Nephron (organoid): ENCODE measurements around the gene ITM2C.

Source experiments
- H3K27ac Mint-ChIP-seq, 3 experiments: 2 replicates each; pipeline ENCODE4 v1.8.0; 2020; ENCODE audit warnings: mixed read lengths in 3 of 3, mild to moderate bottlenecking in 2 of 3, moderate library complexity in 1 of 3
- H3K27me3 Mint-ChIP-seq: 2 replicates; pipeline ENCODE4 v1.8.0; 2021; ENCODE audit warnings: low read depth, mild to moderate bottlenecking, moderate library complexity, mixed read lengths
- H3K36me3 Mint-ChIP-seq: 2 replicates; pipeline ENCODE4 v1.8.0; 2020; ENCODE audit warnings: low read depth, mixed read lengths
- H3K4me1 Mint-ChIP-seq: 2 replicates; pipeline ENCODE4 v1.8.0; 2020; ENCODE audit warnings: mixed read lengths
- H3K4me3 Mint-ChIP-seq, 3 experiments: 2 replicates each; pipeline ENCODE4 v1.8.0; 2020; ENCODE audit warnings: mild to moderate bottlenecking in 3 of 3, mixed read lengths in 3 of 3, moderate library complexity in 2 of 3
- H3K9me3 Mint-ChIP-seq: 2 replicates; pipeline ENCODE4 v1.8.0; 2020; ENCODE audit warnings: mixed read lengths
- TF ChIP-seq, protein P1 (sequence below), 3 experiments: fragments of 200-600 bp; sonication (generic); IDR thresholded peaks; one replicate each; pipeline ENCODE4 v1.5.0; 2021; ENCODE audit warnings: antibody characterized with exemption in 3 of 3; ENCODE audit not compliant: unreplicated experiment in 3 of 3

ITM2C gene

GRCh38 chr2:230821991-230822520 lies 42.7 kb upstream of the ITM2C start:
- Mint-ChIP-seq H3K4me3 (no peak overlapping the region), H3K4me1 (peaks cover 6% of the 10 kb centered on the region), H3K36me3 (peaks cover 17% of the 10 kb centered on the region), H3K27ac (no peak overlapping the region), H3K9me3 (no peaks in the 10 kb centered on the region), H3K27me3 (peaks cover 6% of the 10 kb centered on the region)
- TF ChIP-seq, protein P1, sequence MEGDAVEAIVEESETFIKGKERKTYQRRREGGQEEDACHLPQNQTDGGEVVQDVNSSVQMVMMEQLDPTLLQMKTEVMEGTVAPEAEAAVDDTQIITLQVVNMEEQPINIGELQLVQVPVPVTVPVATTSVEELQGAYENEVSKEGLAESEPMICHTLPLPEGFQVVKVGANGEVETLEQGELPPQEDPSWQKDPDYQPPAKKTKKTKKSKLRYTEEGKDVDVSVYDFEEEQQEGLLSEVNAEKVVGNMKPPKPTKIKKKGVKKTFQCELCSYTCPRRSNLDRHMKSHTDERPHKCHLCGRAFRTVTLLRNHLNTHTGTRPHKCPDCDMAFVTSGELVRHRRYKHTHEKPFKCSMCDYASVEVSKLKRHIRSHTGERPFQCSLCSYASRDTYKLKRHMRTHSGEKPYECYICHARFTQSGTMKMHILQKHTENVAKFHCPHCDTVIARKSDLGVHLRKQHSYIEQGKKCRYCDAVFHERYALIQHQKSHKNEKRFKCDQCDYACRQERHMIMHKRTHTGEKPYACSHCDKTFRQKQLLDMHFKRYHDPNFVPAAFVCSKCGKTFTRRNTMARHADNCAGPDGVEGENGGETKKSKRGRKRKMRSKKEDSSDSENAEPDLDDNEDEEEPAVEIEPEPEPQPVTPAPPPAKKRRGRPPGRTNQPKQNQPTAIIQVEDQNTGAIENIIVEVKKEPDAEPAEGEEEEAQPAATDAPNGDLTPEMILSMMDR (IDR thresholded peaks at IDR 0.05; ENCODE audit: unreplicated experiment in 3 of 3), result no peak

DNA sequence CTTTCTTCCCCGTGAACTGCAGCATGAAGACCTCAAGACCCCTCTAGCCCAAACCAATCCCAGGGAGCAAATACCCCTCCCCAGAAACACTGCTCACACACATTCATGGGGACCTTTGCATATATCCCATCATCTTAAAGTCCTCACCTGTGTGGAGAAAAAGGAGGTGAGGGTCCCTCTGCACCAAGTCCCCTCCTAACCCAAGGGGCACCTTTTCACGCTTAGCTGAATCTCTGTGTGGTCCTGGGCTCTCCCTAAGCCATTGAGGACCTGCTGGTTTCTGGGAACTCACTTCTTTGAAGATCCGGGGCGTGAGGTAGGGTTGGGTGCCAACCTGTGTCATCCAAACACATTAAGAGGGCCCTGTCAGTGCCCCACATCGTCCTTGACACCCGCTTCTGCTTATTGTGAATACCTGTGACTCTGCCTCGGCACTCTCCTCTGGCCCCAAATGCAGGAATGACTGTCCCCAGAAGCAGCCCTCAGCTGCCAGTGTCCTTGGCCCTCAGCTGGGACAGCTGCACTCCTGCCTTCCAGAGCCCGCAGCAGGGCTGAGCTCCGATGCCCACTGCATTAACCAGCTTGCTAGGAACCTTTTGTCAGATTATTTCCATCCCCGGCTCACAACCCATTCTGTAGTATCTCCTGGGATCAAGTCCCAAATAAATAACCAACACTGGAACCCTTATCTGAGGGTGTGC lies 41.3 kb upstream of the ITM2C start:
- TF ChIP-seq, protein P1 (IDR thresholded peaks at IDR 0.05; ENCODE audit: unreplicated experiment in 3 of 3), result no peak
- Mint-ChIP-seq H3K36me3 (peaks cover 9% of the 10 kb centered on the region), H3K4me3 (no peak overlapping the region), H3K9me3 (no peaks in the 10 kb centered on the region), H3K27me3 (peaks cover 11% of the 10 kb centered on the region), H3K27ac (no peak overlapping the region), H3K4me1 (peaks cover 6% of the 10 kb centered on the region)

DNA sequence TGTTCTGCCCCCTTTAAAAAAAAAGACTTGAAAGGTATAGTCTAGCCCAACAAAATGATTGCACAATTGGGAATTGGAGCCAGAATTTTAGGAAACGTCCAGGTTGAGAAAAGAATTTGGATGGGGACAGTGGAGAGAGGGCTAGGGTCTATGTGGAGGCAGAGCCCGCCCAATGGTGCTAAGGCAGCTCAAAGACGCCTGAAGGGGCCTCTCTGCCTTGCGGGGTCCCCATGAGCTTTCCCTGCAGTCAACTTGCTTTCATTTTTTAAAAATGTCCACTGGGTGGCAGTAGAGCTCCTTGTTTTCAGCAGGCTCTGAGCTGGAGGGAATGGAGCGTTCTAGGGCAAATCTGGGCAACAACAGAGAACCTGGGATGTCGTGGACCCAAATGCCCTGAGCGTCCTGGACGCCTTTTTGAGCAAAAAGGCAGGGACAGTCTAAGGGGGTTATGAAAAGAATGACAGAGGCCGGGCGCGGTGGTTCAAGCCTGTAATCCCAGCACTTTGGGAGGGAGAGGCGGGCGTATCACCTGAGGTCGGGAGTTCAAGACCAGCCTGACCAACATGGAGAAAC lies 40.2 kb upstream of the ITM2C start:
- no peak overlapping the region for H3K27ac Mint-ChIP-seq
- peaks cover 11% of the 10 kb centered on the region for H3K27me3 Mint-ChIP-seq
- H3K4me3 Mint-ChIP-seq, result no peak overlapping the region
- H3K4me1 Mint-ChIP-seq, result peaks cover 6% of the 10 kb centered on the region
- peaks cover 2% of the 10 kb centered on the region for H3K36me3 Mint-ChIP-seq
- TF ChIP-seq, protein P1 (IDR thresholded peaks at IDR 0.05; ENCODE audit: unreplicated experiment in 3 of 3), result peak; percentile 71 to 74 (median 73)
- H3K9me3 Mint-ChIP-seq, result no peaks in the 10 kb centered on the region

GRCh38 chr2:230825354-230825753 lies 39.4 kb upstream of the ITM2C start:
- peaks cover 11% of the 10 kb centered on the region for H3K27me3 Mint-ChIP-seq
- no peaks in the 10 kb centered on the region for H3K9me3 Mint-ChIP-seq
- peaks cover 6% of the 10 kb centered on the region for H3K4me1 Mint-ChIP-seq
- H3K4me3 Mint-ChIP-seq, result no peak overlapping the region
- TF ChIP-seq, protein P1 (IDR thresholded peaks at IDR 0.05; ENCODE audit: unreplicated experiment in 3 of 3), result no peak
- no peak overlapping the region for H3K27ac Mint-ChIP-seq
- H3K36me3 Mint-ChIP-seq, result no peaks in the 10 kb centered on the region

GRCh38 chr2:230827774-230828271 lies 36.9 kb upstream of the ITM2C start:
- TF ChIP-seq, protein P1 (IDR thresholded peaks at IDR 0.05; ENCODE audit: unreplicated experiment in 3 of 3), result no peak
- Mint-ChIP-seq H3K4me1 (peaks cover 6% of the 10 kb centered on the region), H3K9me3 (no peaks in the 10 kb centered on the region)

More at GRCh38 chr2:230827774-230828271, 36.9 kb upstream of the ITM2C start:
- Mint-ChIP-seq H3K27me3 (peaks cover 17% of the 10 kb centered on the region), H3K27ac (no peak overlapping the region), H3K36me3 (no peaks in the 10 kb centered on the region), H3K4me3 (no peak overlapping the region)
